ENCODE data around the gene AFAP1. TPM values are rescaled to one million over a fixed set of nuclear protein-coding genes. Genes with fewer than 3 reads are reported as not detected.

AFAP1 gene
- total RNA-seq, 1 donor from 2014 or later, result 84.9 TPM

DNA sequence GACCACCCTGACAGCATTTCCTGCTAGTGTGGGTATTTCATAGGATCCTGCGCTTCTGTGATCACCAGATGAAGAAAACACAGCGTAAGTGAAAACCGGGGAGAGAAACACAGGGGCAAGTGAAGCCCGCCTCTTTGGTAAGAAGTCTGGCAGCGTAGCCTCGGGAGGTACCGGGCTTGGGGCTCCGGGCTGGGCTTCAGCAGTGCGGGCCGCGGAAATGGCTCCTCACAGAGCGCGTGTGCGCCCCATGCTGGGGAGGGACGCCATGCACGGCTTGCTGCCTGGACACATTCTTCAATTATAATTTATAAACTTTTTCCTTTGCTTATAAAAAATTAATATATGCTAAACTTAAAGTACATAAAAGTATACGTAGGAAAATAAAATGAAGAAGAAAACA, 151.5 kb downstream of the AFAP1 start:
- Histone ChIP-seq H3K9me3 (no peaks in the 10 kb centered on the region), H3K27me3 (no peaks in the 10 kb centered on the region), H3K27ac (no peak overlapping the region), H3K36me3 (peaks cover 4 to 11% of the 10 kb centered on the region in 2 donors), H3K4me3 (no peak overlapping the region), H3K4me1 (peaks cover 0 to 4% of the 10 kb centered on the region in 2 donors)
- TF ChIP-seq, protein P1, sequence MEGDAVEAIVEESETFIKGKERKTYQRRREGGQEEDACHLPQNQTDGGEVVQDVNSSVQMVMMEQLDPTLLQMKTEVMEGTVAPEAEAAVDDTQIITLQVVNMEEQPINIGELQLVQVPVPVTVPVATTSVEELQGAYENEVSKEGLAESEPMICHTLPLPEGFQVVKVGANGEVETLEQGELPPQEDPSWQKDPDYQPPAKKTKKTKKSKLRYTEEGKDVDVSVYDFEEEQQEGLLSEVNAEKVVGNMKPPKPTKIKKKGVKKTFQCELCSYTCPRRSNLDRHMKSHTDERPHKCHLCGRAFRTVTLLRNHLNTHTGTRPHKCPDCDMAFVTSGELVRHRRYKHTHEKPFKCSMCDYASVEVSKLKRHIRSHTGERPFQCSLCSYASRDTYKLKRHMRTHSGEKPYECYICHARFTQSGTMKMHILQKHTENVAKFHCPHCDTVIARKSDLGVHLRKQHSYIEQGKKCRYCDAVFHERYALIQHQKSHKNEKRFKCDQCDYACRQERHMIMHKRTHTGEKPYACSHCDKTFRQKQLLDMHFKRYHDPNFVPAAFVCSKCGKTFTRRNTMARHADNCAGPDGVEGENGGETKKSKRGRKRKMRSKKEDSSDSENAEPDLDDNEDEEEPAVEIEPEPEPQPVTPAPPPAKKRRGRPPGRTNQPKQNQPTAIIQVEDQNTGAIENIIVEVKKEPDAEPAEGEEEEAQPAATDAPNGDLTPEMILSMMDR (IDR thresholded peaks at IDR 0.05), result no peak
- intact Hi-C loops (cut with DNase I), result no loop called here
- no peak for DNase-seq (ENCODE audit: low spot score in 2 of 2)

DNA sequence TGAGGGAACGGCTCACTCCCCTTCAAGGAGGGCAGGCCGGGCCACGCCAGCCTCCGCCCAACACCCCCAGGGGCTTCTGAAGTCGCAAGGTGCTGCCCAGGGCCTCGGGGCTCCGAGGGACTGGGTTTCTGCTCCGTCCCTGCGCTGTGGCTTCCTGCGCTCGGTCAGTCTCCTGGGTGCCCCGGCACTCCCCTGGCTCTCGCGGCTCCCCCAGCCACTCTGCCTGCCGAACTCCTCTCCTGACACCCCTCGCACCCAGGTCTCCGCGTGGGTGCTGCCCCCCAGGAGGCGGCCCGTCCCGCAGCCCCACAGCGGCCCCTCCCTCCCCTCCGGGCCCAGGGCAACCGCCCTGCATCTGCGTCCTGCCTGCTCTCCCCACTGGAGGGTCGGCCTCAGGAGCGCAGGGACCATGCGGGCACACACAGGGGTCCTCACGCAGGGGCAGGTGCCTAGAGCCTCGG, 151.9 kb downstream of the AFAP1 start:
- peaks cover 4 to 11% of the 10 kb centered on the region in 2 donors for H3K36me3 ChIP-seq
- TF ChIP-seq, protein P1 (IDR thresholded peaks at IDR 0.05), result no peak
- H3K4me3 ChIP-seq, result no peak overlapping the region
- H3K27ac ChIP-seq, result no peak overlapping the region
- H3K27me3 ChIP-seq, result no peaks in the 10 kb centered on the region
- DNase-seq (ENCODE audit: low spot score in 2 of 2), result no peak
- H3K4me1 ChIP-seq, result peaks cover 3 to 4% of the 10 kb centered on the region in 2 donors
- H3K9me3 ChIP-seq, result no peaks in the 10 kb centered on the region
- intact Hi-C loops (cut with DNase I), result no loop called here

DNA sequence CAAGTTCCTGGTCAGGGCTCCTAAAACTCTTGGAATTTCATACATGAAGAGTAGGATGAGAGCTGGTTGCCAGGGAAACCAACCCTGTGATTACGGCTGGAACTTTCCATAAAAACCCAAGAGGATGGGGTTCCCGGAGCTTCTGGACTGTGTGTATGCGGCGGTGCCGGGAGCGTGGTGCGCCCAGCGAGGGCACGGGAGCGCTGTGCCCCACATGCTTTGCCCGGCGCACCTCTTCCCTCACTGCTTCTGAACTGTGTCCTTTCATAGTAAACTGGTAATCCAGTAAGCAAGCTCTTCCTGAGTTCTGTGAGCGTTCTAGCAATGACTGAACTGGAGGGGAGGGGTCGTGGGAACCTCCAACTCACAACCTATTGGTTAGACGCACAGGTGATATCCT, 152.6 kb downstream of the AFAP1 start:
- Histone ChIP-seq H3K27ac (no peak overlapping the region), H3K9me3 (no peaks in the 10 kb centered on the region), H3K4me3 (no peak overlapping the region), H3K4me1 (peaks cover 5 to 9% of the 10 kb centered on the region in 2 donors), H3K27me3 (no peaks in the 10 kb centered on the region), H3K36me3 (peaks cover 0 to 11% of the 10 kb centered on the region in 2 donors)
- intact Hi-C loops (cut with DNase I), result no loop called here
- TF ChIP-seq, protein P1 (IDR thresholded peaks at IDR 0.05), result no peak
- no peak for DNase-seq (ENCODE audit: low spot score in 2 of 2)

DNA sequence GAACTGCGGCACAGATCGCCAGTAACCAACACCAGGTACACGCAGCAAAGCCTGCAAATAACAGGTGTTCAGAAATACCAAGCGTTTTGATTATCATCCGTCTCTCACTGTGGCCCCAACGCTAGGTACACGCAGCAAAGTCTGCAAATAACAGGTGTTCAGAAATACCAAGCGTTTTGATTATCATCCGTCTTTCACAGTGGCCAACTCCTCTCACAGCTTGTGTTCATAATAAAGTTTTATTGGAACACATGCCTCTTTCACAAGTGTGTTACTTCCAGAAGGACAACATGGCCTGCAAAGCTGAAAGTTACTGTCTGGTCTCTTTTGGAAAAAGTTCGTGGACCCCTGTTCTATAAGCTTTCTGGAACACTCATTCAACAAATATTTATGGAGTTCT, 153.1 kb downstream of the AFAP1 start:
- no peaks in the 10 kb centered on the region for H3K9me3 ChIP-seq
- H3K4me3 ChIP-seq, result no peak overlapping the region
- TF ChIP-seq, protein P1 (IDR thresholded peaks at IDR 0.05), result no peak
- H3K27me3 ChIP-seq, result no peaks in the 10 kb centered on the region
- no peak for DNase-seq (ENCODE audit: low spot score in 2 of 2)
- H3K36me3 ChIP-seq, result peaks cover 0 to 11% of the 10 kb centered on the region in 2 donors
- peaks cover 9 to 14% of the 10 kb centered on the region in 2 donors for H3K4me1 ChIP-seq
- H3K27ac ChIP-seq, result no peak overlapping the region
- intact Hi-C loops (cut with DNase I), result no loop called here

DNA sequence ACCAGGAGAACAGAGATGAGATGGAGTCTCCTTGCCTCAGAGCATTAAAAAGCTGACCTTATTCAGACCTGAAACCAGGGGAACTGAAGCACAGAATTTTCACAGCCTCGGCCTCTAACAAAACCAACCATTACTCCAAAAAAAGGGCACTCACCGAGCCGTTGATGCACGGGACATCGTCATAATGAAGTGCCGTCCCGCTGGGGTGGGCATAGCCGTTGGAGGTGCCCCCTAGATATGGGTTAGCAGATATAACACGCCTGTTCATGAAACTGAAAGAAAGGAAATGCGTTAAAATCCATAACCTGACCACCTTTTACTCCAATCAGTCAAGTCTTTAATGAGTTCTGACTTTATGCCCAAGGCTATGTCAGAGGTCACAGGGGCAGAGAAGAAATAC, 153.6 kb downstream of the AFAP1 start:
- no peak for DNase-seq (ENCODE audit: low spot score in 2 of 2)
- Histone ChIP-seq H3K9me3 (no peaks in the 10 kb centered on the region), H3K4me1 (peaks cover 9 to 14% of the 10 kb centered on the region in 2 donors), H3K4me3 (no peak overlapping the region), H3K36me3 (peaks cover 0 to 11% of the 10 kb centered on the region in 2 donors), H3K27me3 (no peaks in the 10 kb centered on the region), H3K27ac (no peak overlapping the region)
- TF ChIP-seq, protein P1 (IDR thresholded peaks at IDR 0.05), result no peak
- intact Hi-C loops (cut with DNase I), result no loop called here

DNA sequence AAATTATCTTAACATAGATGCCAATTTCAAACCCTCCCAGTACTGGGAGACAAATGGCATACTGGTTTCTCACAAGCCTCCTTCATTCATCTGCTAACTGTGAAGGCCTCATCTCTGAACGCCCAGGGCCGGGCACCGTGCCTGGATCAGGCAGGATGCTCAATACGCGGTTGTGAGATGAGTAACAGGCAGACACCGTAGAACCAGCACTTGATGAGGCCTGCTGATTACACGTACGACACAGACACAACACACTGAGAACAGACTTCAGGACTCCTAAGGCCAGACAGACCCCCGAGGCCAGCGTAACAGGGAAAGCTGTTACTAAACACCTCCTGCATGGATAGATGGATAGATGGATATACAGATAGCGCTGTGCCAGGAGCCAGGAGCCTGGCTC, 154.6 kb downstream of the AFAP1 start:
- no peak for DNase-seq (ENCODE audit: low spot score in 2 of 2)
- H3K27ac ChIP-seq, result no peak overlapping the region

More for the DNA sequence above, 154.6 kb downstream of the AFAP1 start:
- Histone ChIP-seq H3K4me1 (peaks cover 9 to 14% of the 10 kb centered on the region in 2 donors), H3K4me3 (no peak overlapping the region), H3K9me3 (no peaks in the 10 kb centered on the region), H3K27me3 (no peaks in the 10 kb centered on the region), H3K36me3 (peaks cover 0 to 11% of the 10 kb centered on the region in 2 donors)
- intact Hi-C loops (cut with DNase I), result no loop called here
- TF ChIP-seq, protein P1 (IDR thresholded peaks at IDR 0.05), result no peak
